ENCODE data around the gene LPIN2.

DNA sequence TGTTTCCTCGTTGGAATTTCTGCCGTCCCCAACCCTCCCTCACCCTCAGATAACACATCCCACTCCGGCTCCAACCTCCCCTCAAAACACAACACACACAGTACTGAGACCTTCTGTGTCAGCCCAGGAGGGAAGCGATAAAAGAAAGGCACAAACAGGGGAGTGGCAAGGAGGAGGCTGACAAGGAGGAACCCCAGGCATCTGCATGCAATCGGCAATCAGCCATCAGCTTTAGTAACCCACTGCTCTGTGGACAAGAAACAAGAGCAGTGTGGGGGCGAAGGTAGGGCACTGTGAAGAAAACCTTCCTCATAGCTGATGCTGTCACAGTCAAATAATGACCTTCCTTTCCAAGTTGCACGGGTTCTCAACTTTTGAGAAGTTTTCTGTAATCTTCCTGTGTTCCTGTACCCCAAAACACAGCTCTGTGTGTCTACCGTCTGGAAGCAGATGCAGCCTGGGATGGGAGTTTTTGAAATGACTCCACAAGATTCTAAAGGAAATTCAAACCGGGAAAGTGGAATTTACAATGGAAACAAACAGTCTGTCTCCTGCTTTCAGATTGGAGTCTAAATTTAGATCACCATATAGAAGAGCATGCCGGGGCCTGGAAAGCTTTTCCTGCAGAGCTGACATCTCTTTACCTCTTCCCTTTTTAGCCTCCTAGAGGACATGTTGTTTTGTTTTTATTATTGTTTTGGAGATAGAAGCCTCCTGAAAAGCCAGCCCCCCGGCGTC, 16.4 kb upstream of the LPIN2 start:
- TF ChIP-seq EZH2 (IDR thresholded peaks at IDR 0.05; ENCODE audit: insufficient read depth, low read length) (no peak), CTCF (IDR thresholded peaks at IDR 0.05; ENCODE audit: insufficient read depth, low read depth, low read length) (no peak)
